ENCODE results near the gene FRAT2.

The FRAT2 gene

DNA sequence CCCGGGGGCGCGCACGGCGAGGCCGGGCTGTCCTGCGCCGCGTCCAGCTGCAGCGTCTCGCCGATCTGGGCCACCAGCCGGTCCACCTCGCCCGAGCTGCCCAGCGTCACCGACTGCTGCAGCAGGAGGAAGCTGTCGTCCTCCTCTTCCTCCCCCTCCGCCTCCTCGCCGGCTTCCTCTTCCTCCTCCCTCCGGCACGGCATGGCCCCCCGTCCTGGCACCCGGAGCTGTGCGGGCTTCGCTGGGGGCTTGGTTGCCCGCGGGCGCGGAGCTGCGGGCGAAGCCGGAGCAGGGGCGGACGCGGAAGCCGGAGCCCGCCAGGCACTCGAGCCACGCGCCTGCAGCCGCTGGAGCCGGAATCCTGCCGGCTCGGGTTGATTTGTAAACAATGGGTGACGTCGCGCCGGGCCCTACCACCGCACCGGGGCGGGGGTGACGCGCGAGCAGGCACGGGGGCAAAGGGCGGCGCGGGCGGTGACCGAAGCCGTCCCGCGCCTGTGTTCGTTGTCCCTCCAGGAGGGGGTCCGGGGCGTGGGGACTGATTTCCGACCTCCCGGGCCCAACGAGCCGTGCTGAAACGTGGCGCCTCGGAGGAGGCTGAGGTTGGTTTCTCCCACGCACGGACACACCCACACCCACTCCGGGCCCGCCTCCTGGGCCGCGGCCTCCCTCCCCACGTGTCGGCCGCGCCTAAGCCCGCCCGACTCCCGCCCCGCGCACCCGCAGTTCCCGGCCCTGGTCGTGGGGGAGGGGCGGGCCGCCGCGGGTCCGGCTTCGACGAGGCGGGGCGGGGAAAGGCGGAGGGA, at the start of gene FRAT2:
Gene FRAT2 (minus strand): TSS at position 360 of the 806 bp plus-strand sequence. CDS start 157 bp downstream, at position 203.
- peak; percentile 96 for DNase-seq (ENCODE audit: low read depth, low spot score)

GRCh38 chr10:97384156-97384555, 49.6 kb upstream of the FRAT2 start:
- no peak for DNase-seq (ENCODE audit: low read depth, low spot score)

GRCh38 chr10:97383159-97383558, 48.6 kb upstream of the FRAT2 start:
- no peak for DNase-seq (ENCODE audit: low read depth, low spot score)

DNA sequence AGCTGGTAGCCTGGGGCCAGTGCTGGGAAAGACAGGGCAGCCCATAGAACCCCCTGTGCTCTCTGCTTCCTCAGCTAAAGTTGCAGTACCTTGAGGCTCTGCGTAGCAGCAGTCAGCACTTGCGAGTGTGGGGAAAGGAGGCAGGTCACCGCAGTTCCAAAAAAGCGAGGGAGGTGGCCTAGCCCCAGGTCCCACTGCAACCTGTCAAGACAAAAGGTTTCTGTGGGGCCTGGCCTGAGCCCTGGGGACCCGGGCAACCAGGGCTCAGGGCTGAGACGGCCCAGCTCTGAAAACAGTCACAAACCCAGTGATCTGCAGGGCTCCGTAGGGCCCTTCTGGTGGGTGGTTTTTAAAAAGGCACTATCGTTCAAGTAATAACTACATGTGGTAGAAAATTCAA, 47.1 kb upstream of the FRAT2 start:
- DNase-seq (ENCODE audit: low read depth, low spot score): no peak

- no peak for DNase-seq (ENCODE audit: low read depth, low spot score)
These were observed 46.0 kb upstream of the FRAT2 start for GRCh38 chr10:97380516-97380915.

- DNase-seq (ENCODE audit: low read depth, low spot score): peak; percentile 48
These were observed 44.7 kb upstream of the FRAT2 start for GRCh38 chr10:97378933-97379921.

DNA sequence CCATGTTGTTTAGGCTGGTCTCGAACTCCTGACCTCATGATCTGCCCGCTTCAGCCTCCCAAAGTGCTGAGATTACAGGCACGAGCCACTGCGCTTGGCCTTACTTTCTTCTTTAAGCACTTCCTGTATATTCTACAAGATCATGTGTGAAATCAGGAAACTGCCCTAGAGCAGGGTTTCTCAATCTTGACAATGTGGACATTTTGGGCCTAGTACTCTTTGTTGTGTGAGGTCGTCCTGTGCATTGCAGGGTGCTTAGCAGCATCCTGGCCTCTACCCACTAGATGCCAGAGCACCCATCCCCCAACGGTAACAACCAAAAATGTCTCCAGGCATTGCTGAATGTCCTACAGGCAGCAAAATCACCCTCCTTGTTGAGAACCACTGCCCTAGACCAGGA, 41.9 kb upstream of the FRAT2 start:
- no peak for DNase-seq (ENCODE audit: low read depth, low spot score)

DNA sequence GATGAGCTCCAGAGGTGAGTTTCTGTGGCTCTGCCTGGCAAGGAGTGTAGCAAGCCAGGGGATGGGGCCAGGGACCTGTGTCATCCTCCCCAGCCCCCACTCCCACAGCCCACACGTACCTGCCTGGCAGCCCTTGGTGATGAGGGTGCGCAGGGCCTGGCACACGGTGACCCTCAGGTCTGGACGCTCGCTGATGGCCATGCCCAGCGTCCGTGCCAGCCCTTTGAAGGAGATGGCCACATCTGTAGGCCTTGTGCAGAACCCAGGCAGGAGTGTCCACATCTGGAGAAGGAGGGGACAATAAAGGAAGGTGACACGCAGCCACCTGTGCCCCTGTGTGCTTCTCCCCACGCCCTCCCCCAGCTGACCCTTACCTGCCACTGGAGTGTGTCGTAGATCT, 38.9 kb upstream of the FRAT2 start:
- DNase-seq (ENCODE audit: low read depth, low spot score): no peak

DNA sequence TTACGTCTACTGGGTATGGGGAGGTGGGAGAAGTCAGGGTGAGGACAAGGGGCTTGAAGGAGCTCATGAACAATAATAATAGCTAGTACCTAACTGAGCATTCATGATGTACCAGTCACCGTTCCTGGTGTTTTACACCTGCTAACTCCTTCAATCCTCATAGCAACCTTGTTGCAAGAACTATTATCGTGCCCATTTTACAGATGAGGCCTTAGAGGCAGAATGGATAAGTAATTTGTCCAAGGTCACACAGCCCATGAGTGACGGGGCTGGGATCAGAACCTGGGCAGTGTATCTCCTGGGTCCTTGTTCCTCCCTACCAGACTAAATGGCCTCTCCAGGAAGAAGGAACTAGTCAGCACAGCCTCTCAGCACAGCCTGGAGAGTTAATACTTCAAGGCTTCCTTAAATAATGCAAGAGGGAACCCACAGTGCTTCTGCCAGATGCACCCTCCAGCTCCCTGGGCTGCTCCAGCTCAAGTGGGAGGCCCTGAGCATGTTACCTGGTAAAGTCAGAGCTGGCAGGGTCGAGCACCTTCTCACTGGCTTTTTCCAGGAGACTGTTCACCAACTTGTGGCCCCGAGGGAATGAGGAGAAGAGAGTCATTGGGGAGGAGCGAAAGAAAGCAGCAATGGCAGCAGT, 37.8 kb upstream of the FRAT2 start:
- DNase-seq (ENCODE audit: low read depth, low spot score): no peak

- DNase-seq (ENCODE audit: low read depth, low spot score): no peak
These were observed 37.2 kb upstream of the FRAT2 start for GRCh38 chr10:97371696-97372095.

DNA sequence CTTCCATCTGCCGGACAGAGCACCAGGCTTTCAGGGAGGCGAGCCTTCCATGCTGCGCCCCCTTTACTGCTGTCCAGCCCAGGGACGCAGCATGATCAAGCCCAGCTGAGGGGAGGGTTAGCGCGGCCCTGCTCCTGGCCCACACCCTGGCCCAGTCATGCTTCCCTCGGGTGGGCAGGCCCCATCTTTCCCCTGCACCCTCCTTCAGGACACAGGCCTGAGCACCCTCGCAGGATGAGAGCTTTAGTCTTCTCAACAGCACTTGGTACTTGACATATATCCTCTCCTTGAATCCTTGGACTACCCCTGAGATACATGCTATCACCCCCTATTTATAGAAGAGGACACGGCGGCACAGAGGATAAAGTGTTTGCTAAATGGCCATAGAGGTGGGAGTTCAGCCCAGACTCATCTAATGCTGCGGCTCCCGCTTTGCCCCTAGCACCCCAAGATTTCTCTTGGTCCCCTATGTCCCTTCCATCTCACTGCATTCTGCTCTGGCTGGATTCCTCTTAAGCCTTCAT, 32.7 kb upstream of the FRAT2 start:
- DNase-seq (ENCODE audit: low read depth, low spot score): no peak

- no peak for DNase-seq (ENCODE audit: low read depth, low spot score)
These were observed 32.0 kb upstream of the FRAT2 start for GRCh38 chr10:97366572-97366971.

DNA sequence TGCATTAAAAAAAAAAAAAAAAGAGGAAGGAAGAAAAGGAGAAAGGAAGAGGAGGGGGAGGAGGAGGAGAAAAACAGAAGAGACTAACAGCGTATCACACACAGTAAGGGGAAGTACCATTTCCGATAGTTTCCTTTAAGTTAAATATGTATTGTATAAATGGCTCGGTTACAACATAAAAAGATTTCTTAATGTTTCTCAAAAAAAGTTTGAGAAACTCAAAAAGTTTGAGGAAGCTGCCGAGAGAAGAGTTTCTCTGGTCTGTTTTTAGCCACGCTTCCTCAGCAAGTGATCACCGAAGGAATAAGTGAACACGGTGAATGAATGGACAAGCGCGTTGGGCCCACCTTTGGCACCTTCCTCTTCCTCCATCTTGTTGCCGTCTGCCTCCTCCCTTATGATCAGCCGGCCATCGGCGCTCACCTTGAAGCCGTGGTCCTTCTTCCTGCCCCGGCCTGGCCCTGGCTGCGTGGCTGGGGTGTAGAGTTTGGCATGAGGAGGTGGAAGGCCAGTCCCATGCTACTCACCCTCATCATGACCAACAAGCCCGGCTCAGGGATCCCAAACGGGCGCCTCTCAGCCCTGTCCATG, 31.3 kb upstream of the FRAT2 start:
- no peak for DNase-seq (ENCODE audit: low read depth, low spot score)

DNA sequence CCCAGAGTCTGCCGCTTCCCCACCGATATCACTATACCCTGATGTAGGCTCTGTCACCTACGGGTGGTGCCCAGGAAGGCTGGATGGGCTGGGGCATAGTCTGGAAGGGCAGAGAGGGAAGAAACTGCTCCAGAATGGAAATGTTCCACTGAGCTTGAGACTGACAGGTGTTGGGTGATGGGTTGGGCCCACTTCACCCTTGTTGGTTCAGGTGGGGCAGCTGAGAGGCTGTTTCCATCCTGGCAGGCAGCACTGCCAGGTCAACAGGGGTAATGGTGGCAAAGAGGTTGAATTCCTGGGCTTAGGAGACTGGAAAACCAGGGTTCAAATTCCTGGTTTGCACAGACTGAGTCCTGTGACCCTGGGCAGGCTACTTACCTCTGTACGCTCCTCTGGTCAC, 28.5 kb upstream of the FRAT2 start:
- no peak for DNase-seq (ENCODE audit: low read depth, low spot score)

- peak; percentile 44 for DNase-seq (ENCODE audit: low read depth, low spot score)
These were observed 27.9 kb upstream of the FRAT2 start for GRCh38 chr10:97362310-97363033.

GRCh38 chr10:97361537-97361901, 27.0 kb upstream of the FRAT2 start:
- no peak for DNase-seq (ENCODE audit: low read depth, low spot score)

DNA sequence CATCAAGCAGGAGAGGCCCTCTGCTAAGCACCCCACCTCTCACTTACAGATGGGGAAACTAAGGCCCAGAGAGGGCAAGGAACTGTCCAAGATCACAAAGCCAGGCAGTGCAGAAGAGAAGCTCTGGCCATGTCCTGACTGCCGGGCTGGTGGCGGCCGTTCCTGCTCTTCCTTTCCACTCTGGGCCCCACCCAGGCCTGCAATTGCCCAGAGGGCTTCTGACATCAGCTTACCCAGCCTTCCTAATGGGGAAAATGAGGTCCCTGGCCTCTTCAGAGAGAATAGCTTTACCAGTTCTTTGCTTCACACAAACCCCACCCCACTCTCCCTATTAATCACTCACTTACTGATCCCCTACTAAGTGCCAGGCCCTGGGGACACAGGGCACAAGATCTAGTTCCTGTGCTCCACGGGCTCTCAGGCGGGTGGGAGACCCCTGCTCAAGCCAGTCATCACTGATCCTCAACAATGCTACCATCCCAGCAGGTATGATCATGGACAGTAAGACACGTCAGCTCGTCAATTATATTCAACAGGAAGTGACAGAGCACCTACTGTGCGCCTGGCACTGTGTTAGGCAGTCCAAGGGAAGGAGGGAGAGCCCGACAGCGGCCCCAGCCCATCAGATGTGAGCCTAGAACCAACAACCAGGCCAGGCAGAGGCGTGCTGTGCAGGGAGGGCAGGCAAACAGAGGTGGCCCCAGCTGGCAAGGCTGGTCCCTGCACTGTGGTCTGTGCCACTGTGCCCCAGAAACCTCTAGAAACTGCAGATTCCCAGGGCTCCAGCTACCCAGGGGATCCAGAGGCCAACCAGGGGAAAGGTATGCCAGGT, 26.4 kb upstream of the FRAT2 start:
- DNase-seq (ENCODE audit: low read depth, low spot score): no peak

GRCh38 chr10:97358781-97359180, 24.3 kb upstream of the FRAT2 start:
- DNase-seq (ENCODE audit: low read depth, low spot score): no peak

- DNase-seq (ENCODE audit: low read depth, low spot score): no peak
These were observed 23.8 kb upstream of the FRAT2 start for GRCh38 chr10:97358349-97358748.

DNA sequence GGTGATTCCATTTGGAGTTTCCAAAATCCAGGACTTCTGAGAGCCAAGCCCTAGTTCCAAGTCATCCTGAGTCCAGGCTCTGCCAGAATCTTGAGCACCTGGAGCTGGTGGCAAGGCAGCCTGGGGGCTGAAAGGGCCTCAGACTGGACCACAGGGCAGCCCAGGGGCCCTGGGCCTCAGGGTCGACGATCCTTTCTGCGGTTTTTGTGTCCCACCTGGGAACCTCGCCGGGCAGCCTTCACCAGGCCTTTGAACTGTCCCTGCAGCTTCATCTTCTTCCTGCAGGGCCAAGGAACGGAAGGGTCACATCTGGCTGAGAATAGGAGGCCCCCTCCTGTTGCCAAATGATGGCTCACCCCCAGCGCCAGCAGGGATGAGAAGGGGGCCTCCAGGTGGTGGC, 22.4 kb upstream of the FRAT2 start:
- DNase-seq (ENCODE audit: low read depth, low spot score): no peak
